Fibroblast of upper back skin (primary cell): ENCODE data around the gene ASXL3.

Experiments used
- DNase-seq: peaks from one replicate; pipeline ENCODE4 v3.0.0-alpha.2; 2013

ASXL3 gene

DNA sequence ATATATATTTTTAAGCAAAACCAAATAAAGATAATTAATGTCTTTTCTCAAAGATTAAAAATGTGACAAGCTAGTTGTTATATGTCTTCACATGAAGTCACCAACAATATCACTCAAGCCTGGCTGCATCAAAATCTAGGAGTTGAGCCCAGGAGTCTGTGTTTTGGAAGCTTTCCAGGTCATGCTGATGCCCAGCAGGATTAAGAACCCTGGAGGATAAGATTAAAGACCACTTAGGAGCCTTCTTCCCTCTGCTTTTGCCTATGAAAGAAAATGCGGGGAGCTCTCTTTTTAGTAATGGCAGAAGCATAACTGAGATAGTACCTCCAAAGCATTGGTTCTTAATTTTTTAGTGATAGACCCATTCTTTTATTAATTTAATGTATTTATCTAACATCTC, 157.4 kb downstream of the ASXL3 start:
- DNase-seq, result no peak

DNA sequence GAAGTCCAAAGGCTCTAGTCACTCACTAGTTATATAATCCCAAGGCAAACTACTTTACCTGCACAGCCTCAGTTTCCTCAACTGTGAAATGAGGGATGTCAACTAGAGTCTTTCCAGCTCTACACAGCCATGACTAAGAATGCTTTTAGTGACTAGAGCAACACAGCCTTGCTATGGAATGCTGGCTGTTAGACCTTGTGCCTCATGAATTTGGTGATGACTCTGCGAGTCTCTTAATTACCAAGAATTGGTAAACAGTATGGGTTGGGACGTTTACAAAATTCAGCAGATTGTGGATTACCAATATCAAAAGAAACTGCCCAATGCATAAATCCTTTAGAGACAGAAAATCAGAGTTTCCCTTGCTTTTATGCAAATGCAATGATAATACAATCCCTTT, 163.7 kb downstream of the ASXL3 start:
- DNase-seq, result no peak

DNA sequence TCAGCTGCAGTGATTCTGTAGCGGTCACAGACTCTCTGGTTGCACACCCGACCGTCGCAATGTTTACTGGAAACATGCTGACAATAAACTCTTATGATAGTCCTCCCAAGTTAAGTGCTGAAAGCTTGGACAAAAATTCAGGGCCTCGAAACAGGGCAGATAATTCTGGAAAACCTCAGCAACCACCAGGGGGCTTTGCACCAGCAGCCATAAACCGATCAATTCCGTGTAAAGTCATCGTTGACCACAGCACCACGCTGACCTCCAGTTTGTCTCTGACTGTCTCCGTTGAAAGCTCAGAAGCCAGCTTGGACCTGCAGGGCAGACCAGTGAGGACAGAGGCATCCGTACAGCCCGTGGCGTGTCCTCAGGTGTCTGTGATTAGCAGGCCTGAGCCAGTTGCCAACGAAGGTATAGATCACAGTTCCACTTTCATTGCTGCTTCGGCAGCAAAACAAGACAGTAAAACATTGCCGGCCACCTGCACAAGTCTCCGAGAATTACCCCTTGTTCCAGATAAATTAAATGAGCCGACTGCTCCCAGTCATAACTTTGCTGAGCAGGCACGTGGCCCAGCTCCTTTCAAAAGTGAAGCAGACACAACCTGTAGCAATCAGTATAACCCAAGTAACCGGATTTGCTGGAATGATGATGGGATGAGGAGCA, 166.1 kb downstream of the ASXL3 start:
- no peak for DNase-seq

DNA sequence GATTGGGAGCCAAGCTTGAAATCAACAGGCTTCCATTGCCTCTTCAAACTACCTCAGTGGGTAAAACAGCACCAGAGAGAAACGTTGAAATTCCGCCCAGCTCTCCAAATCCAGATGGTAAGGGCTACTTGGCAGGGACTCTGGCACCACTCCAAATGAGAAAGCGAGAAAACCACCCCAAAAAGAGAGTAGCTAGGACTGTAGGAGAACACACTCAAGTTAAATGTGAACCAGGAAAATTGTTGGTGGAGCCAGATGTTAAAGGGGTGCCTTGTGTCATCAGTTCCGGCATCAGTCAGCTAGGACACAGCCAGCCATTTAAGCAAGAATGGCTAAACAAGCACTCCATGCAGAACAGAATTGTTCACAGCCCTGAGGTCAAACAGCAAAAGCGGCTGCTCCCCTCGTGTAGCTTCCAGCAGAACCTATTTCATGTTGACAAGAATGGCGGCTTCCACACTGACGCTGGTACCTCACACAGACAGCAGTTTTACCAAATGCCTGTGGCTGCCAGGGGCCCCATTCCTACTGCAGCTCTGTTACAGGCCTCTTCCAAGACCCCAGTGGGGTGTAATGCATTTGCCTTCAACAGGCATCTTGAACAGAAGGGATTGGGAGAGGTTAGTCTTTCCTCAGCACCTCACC, 167.3 kb downstream of the ASXL3 start:
- DNase-seq, result no peak

DNA sequence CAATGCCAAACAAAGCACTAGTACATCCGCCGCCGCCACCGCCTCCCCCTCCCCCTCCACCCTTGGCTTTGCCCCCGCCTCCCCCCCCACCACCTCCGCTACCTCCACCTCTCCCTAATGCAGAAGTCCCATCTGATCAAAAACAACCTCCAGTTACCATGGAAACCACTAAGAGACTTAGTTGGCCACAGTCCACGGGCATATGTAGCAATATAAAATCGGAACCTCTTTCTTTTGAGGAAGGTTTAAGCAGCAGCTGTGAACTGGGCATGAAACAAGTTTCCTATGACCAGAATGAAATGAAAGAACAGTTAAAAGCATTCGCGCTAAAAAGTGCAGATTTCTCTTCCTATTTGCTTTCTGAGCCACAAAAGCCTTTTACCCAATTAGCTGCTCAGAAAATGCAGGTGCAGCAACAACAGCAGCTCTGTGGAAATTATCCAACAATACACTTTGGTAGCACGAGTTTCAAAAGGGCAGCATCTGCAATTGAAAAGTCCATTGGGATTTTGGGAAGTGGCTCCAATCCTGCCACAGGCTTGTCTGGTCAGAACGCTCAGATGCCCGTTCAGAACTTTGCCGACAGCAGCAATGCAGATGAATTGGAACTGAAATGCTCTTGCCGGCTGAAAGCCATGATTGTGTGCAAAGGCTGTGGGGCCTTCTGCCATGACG, 168.0 kb downstream of the ASXL3 start:
- no peak for DNase-seq

DNA sequence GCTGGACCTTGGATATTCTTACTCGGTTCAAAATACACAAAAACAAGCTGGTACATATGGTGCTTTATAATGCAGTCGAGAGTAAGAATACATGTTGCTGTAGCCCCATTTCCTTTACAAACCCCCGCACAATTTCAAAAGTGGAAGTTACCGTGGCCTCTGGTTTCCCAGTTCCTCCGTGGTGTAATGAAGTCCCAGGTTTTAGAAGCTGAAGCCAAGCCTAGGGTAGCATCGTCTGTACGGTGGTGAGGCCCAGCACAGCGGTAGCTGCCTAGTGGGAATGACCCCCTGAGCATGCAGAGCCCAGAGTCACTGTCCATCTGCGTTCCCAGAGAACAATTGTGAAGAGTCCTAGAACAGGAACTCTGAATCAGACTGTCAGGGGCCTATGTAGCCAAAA, 171.8 kb downstream of the ASXL3 start:
- DNase-seq, result no peak

DNA sequence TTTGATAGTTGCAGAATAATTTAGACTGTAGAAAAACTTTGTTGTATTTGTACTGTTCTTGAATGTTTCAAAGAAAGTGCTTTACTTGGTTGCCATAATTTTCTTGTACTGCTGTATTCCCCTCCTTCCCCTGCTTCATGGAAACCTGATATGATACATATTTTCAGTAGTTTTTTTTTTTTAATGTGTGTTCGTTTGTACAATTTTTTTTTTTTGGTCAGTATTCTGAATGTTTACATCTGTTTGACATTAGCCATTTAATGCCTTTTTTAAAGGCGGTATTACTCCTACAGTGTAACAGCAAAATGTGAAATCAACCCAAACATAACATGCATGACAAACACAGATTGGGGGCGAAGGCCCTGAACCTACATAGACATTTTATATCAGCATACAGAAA, 172.3 kb downstream of the ASXL3 start:
- no peak for DNase-seq

DNA sequence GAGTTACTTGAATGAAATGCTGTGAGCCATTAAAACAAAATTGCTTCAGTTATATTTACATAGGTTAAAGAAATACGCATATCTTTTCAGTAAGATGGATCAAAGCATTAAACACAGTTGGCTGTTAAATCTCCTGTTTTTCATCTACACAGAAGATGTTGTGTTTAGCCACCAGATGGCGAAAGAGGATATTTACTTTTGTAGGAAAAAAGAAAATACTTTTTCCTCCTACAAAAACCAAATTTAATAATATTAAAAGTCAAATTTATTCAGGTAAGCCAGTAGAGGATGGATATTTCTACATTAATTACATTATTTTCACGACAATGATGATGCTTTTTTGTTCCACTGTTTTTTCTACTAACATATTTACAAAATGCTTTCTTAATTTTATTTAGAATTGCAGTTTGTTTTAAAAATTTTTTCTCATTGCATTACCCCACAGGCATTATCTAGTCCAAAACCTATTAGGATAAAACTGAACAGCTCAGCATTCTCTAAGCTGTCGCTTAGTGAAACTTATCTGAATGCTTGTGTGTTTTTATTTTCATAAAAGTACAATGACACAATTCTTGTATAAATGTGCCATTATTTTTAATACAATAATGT, 173.7 kb downstream of the ASXL3 start:
- peak; percentile 38 for DNase-seq

DNA sequence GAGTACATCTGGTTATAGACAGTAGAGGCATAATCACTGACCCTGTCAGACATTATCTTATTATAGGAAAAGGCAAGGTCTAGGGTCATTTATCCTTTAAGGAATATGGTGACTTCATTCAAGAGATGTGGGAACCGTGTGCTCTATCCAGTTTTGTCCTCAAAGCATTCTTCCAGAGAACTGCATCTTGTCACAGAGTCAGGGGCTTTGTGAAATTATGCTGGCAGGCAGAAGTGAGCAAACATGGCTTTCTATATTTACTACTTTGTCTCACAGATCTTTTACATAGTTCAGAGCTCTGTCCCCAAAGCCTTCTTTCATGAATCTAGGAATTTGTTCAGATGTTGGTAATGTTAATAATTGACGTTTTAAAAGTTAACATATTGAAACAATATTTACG, 177.4 kb downstream of the ASXL3 start:
- DNase-seq, result no peak

DNA sequence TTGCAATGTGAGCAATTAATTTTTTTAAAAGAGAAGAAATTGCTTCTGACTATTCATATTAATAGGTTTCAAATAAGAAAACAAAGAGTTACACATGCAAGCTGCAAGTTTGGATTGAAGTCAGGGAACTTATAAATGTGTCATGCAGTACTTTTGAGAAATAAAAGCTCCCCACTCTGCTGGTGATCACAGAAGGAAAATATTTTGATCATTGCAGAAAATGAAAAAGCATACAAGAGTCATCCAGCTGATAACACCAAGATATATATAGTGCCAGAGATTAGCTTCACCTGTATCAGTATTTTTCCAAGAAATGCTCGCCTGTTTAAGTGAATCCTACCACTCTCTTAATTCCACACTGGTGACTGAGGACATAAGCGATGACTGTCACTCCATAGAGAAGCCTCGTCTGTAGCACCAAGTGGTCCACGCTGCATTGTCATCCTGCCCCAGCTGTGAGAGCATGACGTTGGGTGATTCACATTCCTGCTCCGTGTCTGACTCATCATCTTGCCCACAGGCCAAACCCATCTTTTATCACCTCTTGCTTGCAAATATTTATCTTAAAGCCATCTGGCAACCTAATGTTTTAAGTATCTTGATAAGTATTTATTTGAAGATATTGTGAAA, 178.0 kb downstream of the ASXL3 start:
- DNase-seq, result peak; percentile 92

DNA sequence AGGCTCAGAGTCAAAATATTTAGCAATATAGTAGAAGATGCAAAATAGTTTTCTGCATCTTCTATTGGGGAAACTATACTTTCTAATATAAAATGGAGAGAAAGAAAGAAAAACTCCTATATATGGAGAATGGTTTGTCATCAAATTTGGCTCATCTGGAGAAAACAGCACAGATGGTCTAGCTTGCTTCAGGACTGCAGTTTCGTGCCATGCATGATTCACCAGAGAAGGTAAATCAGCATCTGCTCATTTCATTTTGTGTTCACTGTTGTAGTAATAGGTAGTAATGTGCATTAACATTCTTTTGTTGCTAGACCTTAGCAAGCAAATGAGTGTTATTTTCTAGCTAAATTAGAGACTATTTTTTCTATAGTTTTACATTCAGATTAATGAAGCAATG, 179.0 kb downstream of the ASXL3 start:
- peak; percentile 71 for DNase-seq

DNA sequence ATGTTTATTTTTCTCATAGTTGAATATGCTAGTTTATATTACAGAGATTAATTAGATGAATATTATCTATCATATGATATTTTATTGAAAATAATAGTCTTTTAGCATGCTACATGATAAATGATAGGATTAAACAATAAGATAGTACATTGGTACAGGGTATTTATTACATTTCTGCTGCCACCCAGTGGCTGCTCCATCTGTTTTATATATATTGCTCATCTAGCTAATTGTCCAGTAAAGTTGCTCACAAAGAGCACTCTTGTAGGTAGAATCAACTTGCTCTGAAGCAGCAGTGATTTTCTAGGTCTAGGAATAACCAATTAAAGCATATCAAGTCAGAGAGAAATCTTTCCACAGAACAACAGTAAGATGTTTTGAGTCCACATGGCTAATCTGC, 183.3 kb downstream of the ASXL3 start:
- peak; percentile 40 for DNase-seq

DNA sequence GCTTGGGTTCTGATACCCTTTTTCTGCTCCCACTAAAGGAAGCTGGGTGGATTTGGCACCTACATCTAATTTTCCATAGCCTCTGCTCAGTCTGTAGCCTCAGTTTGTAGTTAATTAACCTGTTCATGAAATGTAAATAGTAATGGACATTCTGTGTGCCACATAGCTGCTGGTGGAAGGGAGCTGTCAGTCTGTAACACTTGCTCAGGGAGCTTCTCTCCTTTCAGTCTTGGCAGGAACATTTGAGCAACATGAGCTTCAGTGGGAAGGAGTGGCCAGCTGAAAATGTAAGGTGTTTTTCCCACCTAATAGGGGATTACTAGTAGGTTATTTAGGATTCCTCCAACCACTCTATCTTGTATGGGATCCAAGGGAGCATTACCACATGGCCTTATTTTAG, 203.4 kb downstream of the ASXL3 start:
- no peak for DNase-seq
